Loucy (cell line): ENCODE results near the gene METTL15.

Experiments
- H2AFZ ChIP-seq: fragments of 200-600 bp; sonication (generic); 2 replicates; pipeline ENCODE4 v1.6.0; 2016; ENCODE audit warnings: antibody characterized with exemption, mild to moderate bottlenecking, low read length, moderate library complexity
- H3F3A ChIP-seq: fragments of 200-600 bp; 2 replicates; pipeline ENCODE4 v1.6.0; 2016; ENCODE audit warnings: antibody characterized with exemption, low read depth, mild to moderate bottlenecking
- H3K27me3 ChIP-seq: fragments of 200-600 bp; sonication (generic); 2 replicates; pipeline ENCODE4 v1.6.1; 2014; ENCODE audit warnings: low read length, mild to moderate bottlenecking; ENCODE audit not compliant: insufficient read depth, poor library complexity, severe bottlenecking
- H3K36me3 ChIP-seq: fragments of 200-600 bp; sonication (generic); 2 replicates; pipeline ENCODE4 v1.6.1; 2016; ENCODE audit warnings: low read length; ENCODE audit not compliant: insufficient read depth
- H3K4me1 ChIP-seq: fragments of 200-600 bp; sonication (generic); 2 replicates; pipeline ENCODE4 v1.5.1; 2014; ENCODE audit warnings: low read length, mild to moderate bottlenecking; ENCODE audit not compliant: insufficient read depth, poor library complexity, severe bottlenecking
- H3K4me2 ChIP-seq: fragments of 200-600 bp; sonication (generic); 2 replicates; pipeline ENCODE4 v1.6.0; 2014; ENCODE audit warnings: antibody characterized with exemption, low read length, low read depth, mild to moderate bottlenecking; ENCODE audit not compliant: poor library complexity, severe bottlenecking
- H3K4me3 ChIP-seq: fragments of 200-600 bp; sonication (generic); 2 replicates; pipeline ENCODE4 v1.5.1; 2014; ENCODE audit warnings: low read length, mild to moderate bottlenecking, mixed read lengths; ENCODE audit not compliant: poor library complexity, severe bottlenecking
- H3K79me2 ChIP-seq: fragments of 200-600 bp; sonication (generic); 2 replicates; pipeline ENCODE4 v1.6.1; 2014; ENCODE audit warnings: low read length; ENCODE audit not compliant: insufficient read depth
- H3K9ac ChIP-seq: fragments of 200-600 bp; sonication (generic); 2 replicates; pipeline ENCODE4 v1.6.0; 2014; ENCODE audit warnings: mild to moderate bottlenecking, low read depth, low read length, moderate library complexity; ENCODE audit not compliant: poor library complexity, severe bottlenecking
- H3K9me2 ChIP-seq: fragments of 200-600 bp; sonication (generic); replicated peaks from 2 replicates; pipeline ENCODE4 v1.6.1; 2016; ENCODE audit warnings: low read depth, low read length, mixed read lengths
- H3K9me3 ChIP-seq: fragments of 200-600 bp; sonication (generic); 2 replicates; pipeline ENCODE4 v1.6.1; 2014; ENCODE audit warnings: mild to moderate bottlenecking, antibody characterized with exemption, low read length, low read depth; ENCODE audit not compliant: insufficient read depth
- H4K20me1 ChIP-seq: fragments of 200-600 bp; sonication (generic); 2 replicates; pipeline ENCODE4 v1.6.0; 2014; ENCODE audit warnings: antibody characterized with exemption, low read length, mild to moderate bottlenecking; ENCODE audit not compliant: insufficient read depth, poor library complexity, severe bottlenecking
- CTCF ChIP-seq: fragments of 200-600 bp; sonication (generic); conservative IDR thresholded peaks from 2 replicates; pipeline ENCODE4 v1.5.1; 2014; ENCODE audit warnings: mild to moderate bottlenecking, antibody characterized with exemption, low read length
- EZH2phosphoT487 ChIP-seq: fragments of 200-600 bp; IDR thresholded peaks from 2 replicates; pipeline ENCODE4 v1.6.1; 2018; ENCODE audit warnings: antibody characterized with exemption, mild to moderate bottlenecking, moderate library complexity, borderline replicate concordance

METTL15 gene

GRCh38 chr11:28242596-28242995 is 134.4 kb downstream of the METTL15 start:
- TF ChIP-seq EZH2phosphoT487 (no peak), CTCF (no peak)
- no peaks in the 10 kb centered on the region for H3K9me3 ChIP-seq
- H3K4me3 ChIP-seq: no peak overlapping the region
- H3F3A ChIP-seq: no peaks in the 10 kb centered on the region
- H3K27me3 ChIP-seq: no peaks in the 10 kb centered on the region
- H3K9ac ChIP-seq: no peak overlapping the region
- H3K9me2 ChIP-seq: no peaks in the 10 kb centered on the region
- no peaks in the 10 kb centered on the region for H3K79me2 ChIP-seq
- no peaks in the 10 kb centered on the region for H3K4me1 ChIP-seq
- H2AFZ ChIP-seq: no peak overlapping the region
- H3K36me3 ChIP-seq: no peaks in the 10 kb centered on the region
- no peaks in the 10 kb centered on the region for H4K20me1 ChIP-seq
- H3K4me2 ChIP-seq: no peak overlapping the region

DNA sequence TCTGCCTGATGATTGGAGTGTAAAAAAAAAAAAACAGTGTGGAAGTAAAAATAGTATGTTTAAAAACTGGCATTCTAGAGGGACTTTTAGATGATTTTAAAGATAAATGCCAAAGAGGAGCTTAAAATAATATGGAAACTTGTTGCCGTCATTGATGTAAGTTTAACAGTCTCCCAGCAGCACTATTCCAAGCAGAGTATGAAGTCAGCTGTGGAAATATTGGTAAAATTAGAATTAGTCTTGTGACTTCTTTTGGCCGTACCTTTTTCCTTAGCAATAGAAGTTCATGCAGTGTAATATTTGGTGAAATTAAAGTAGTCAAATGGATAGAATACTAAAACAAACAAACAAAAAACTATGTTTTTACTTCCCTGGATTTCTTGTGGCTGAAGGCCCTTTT is 134.9 kb downstream of the METTL15 start:
- Histone ChIP-seq H3K4me3 (no peak overlapping the region), H3F3A (no peaks in the 10 kb centered on the region), H2AFZ (no peak overlapping the region), H3K9ac (no peak overlapping the region), H3K27me3 (no peaks in the 10 kb centered on the region), H3K79me2 (no peaks in the 10 kb centered on the region), H4K20me1 (no peaks in the 10 kb centered on the region), H3K9me2 (no peaks in the 10 kb centered on the region), H3K9me3 (no peaks in the 10 kb centered on the region), H3K36me3 (no peaks in the 10 kb centered on the region), H3K4me2 (no peak overlapping the region), H3K4me1 (no peaks in the 10 kb centered on the region)
- no peak for TF ChIP-seq CTCF
- TF ChIP-seq EZH2phosphoT487: no peak

- H3K4me3 ChIP-seq: no peak overlapping the region
- no peak overlapping the region for H2AFZ ChIP-seq
- H3K4me1 ChIP-seq: no peaks in the 10 kb centered on the region
- TF ChIP-seq CTCF (no peak), EZH2phosphoT487 (no peak)
- no peaks in the 10 kb centered on the region for H3F3A ChIP-seq
- no peaks in the 10 kb centered on the region for H3K27me3 ChIP-seq
- no peak overlapping the region for H3K4me2 ChIP-seq
- H3K36me3 ChIP-seq: no peaks in the 10 kb centered on the region
- no peak overlapping the region for H3K9ac ChIP-seq
- no peaks in the 10 kb centered on the region for H3K9me3 ChIP-seq
- H4K20me1 ChIP-seq: no peaks in the 10 kb centered on the region
- H3K79me2 ChIP-seq: no peaks in the 10 kb centered on the region
- no peaks in the 10 kb centered on the region for H3K9me2 ChIP-seq
These were observed 135.4 kb downstream of the METTL15 start for GRCh38 chr11:28243581-28243980.
